Mammary epithelial cell (primary cell): Measurements from ENCODE around the gene ALDH3A1.

Source experiments
- EZH2 ChIP-seq: IDR thresholded peaks from 2 replicates; pipeline ENCODE4 v1.6.1; 2012; ENCODE audit warnings: low read length, inconsistent platforms, borderline replicate concordance
- TF ChIP-seq, protein P1 (sequence below), 2 donors: IDR thresholded peaks in 1 of 2; conservative IDR thresholded peaks in 1 of 2; 2 replicates each; pipeline ENCODE4 v1.5.1; 2011 to 2012; ENCODE audit warnings: inconsistent platforms in 2 of 2, low read length in 2 of 2, mild to moderate bottlenecking in 2 of 2, control low read depth in 1 of 2, low read depth in 1 of 2; ENCODE audit not compliant: insufficient read depth in 1 of 2; ENCODE audit errors: extremely low read depth in 1 of 2

DNA sequence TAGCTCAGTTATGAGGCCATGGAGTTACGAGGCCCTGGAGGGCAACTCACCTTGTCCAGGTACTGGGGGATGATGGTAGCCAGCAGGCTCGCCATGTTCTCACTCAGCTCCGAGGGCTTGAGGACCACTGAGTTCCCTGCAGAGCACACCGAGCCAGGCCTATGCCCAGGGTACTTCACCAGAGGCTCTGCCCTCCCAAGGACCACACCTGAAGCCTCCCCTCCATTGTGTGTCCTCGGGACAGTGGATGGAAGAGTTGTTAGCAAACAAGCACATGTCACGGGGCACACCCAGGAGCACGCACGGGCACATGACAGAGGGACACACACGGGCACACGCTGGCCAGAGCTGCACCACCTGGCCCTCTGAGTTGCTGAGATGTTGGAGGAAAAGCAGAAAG lies 5.6 kb downstream of the ALDH3A1 start:
- TF ChIP-seq, protein P1, sequence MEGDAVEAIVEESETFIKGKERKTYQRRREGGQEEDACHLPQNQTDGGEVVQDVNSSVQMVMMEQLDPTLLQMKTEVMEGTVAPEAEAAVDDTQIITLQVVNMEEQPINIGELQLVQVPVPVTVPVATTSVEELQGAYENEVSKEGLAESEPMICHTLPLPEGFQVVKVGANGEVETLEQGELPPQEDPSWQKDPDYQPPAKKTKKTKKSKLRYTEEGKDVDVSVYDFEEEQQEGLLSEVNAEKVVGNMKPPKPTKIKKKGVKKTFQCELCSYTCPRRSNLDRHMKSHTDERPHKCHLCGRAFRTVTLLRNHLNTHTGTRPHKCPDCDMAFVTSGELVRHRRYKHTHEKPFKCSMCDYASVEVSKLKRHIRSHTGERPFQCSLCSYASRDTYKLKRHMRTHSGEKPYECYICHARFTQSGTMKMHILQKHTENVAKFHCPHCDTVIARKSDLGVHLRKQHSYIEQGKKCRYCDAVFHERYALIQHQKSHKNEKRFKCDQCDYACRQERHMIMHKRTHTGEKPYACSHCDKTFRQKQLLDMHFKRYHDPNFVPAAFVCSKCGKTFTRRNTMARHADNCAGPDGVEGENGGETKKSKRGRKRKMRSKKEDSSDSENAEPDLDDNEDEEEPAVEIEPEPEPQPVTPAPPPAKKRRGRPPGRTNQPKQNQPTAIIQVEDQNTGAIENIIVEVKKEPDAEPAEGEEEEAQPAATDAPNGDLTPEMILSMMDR (conservative IDR thresholded peaks at IDR 0.05 in 1 of 2, IDR thresholded peaks at IDR 0.05 in 1 of 2; ENCODE audit: extremely low read depth in 1 of 2, insufficient read depth in 1 of 2, low read depth in 1 of 2, low read length in 2 of 2) = no peak
- TF ChIP-seq EZH2 = no peak
